IMR-90 (cell line): Measurements from ENCODE around the gene DNASE2.

Experiments used
- CTCF ChIP-seq: conservative IDR thresholded peaks from 2 replicates; pipeline ENCODE4 v1.5.1; 2012; ENCODE audit warnings: mild to moderate bottlenecking, low read depth, low read length, improper control_type of control experiment
- RCOR1 ChIP-seq: IDR thresholded peaks from 2 replicates; pipeline ENCODE4 v1.6.1; 2012; ENCODE audit warnings: mild to moderate bottlenecking, low read length, improper control_type of control experiment; ENCODE audit not compliant: insufficient replicate concordance

- TF ChIP-seq CTCF: no peak
- TF ChIP-seq RCOR1: no peak
Measured at GRCh38 chr19:12865746-12866415, 15.4 kb downstream of the DNASE2 start.
